Activated T-cell treated with anti-CD3 and anti-CD28 coated beads, Interleukin-2, amount 50 U/mL, for 24 hours (primary cell): ENCODE measurements around the gene AARS2.

ENCODE experiments used
- DNase-seq: peaks from one replicate; pipeline ENCODE4 v3.0.0-alpha.2; 2020
- H3K27ac Mint-ChIP-seq: 2 replicates; pipeline ENCODE4 v1.8.0; 2020; ENCODE audit warnings: mild to moderate bottlenecking, mixed read lengths
- H3K27me3 Mint-ChIP-seq: 2 replicates; pipeline ENCODE4 v1.8.0; 2020; ENCODE audit warnings: mixed read lengths
- H3K36me3 Mint-ChIP-seq: 2 replicates; pipeline ENCODE4 v1.8.0; 2020; ENCODE audit warnings: low read depth, mixed read lengths
- H3K4me1 Mint-ChIP-seq: 2 replicates; pipeline ENCODE4 v1.8.0; 2020; ENCODE audit warnings: low read depth, mixed read lengths
- H3K4me3 Mint-ChIP-seq: 2 replicates; pipeline ENCODE4 v1.8.0; 2020; ENCODE audit warnings: mild to moderate bottlenecking, moderate library complexity, mixed read lengths
- H3K9me3 Mint-ChIP-seq: 2 replicates; pipeline ENCODE4 v1.8.0; 2020; ENCODE audit warnings: mixed read lengths

Gene AARS2

GRCh38 chr6:44269178-44269920 lies 43.8 kb downstream of the AARS2 start:
- no peak for DNase-seq
- peak overlapping the region; percentile 66 for H3K27ac Mint-ChIP-seq
- H3K4me3 Mint-ChIP-seq = peak overlapping the region; percentile 48
- H3K36me3 Mint-ChIP-seq = peaks cover 5% of the 10 kb centered on the region
- peaks cover 35% of the 10 kb centered on the region for H3K4me1 Mint-ChIP-seq
- H3K9me3 Mint-ChIP-seq = no peaks in the 10 kb centered on the region
- peaks cover 56% of the 10 kb centered on the region for H3K27me3 Mint-ChIP-seq

GRCh38 chr6:44268095-44268628 lies 45.0 kb downstream of the AARS2 start:
- Mint-ChIP-seq H3K4me1 (peaks cover 45% of the 10 kb centered on the region), H3K27me3 (peaks cover 46% of the 10 kb centered on the region), H3K36me3 (peaks cover 17% of the 10 kb centered on the region), H3K9me3 (no peaks in the 10 kb centered on the region), H3K4me3 (no peak overlapping the region), H3K27ac (no peak overlapping the region)
- peak; percentile 76 for DNase-seq

DNA sequence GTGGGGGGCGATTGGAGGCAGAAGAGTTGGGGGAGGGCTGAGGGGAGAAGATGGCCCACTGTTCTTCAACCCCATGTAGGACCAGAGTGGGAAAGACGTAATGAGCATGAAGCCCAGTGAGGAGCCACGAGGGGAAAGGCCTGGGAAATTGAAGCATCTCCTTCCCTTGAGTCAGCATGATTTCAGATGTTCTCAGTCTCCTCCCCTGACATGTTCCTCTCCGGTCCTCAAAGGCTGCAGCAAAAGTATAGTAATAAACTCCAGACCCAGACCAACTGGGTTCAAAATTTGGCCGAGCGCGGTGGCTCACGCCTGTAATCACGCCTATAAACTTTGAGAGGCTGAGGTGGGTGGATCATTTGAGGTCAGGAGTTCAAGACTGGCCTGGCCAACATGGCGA lies 45.9 kb downstream of the AARS2 start:
- H3K4me1 Mint-ChIP-seq = peaks cover 54% of the 10 kb centered on the region
- peaks cover 26% of the 10 kb centered on the region for H3K36me3 Mint-ChIP-seq
- H3K27me3 Mint-ChIP-seq = peaks cover 37% of the 10 kb centered on the region
- no peak for DNase-seq
- H3K27ac Mint-ChIP-seq = no peak overlapping the region
- H3K4me3 Mint-ChIP-seq = no peak overlapping the region
- no peaks in the 10 kb centered on the region for H3K9me3 Mint-ChIP-seq

GRCh38 chr6:44266347-44266746 lies 46.8 kb downstream of the AARS2 start:
- peak overlapping the region; percentile 51 for H3K4me3 Mint-ChIP-seq
- peaks cover 35% of the 10 kb centered on the region for H3K36me3 Mint-ChIP-seq
- peak overlapping the region; percentile 77 for H3K27ac Mint-ChIP-seq
- H3K4me1 Mint-ChIP-seq = peaks cover 59% of the 10 kb centered on the region
- H3K27me3 Mint-ChIP-seq = peaks cover 28% of the 10 kb centered on the region
- no peak for DNase-seq
- H3K9me3 Mint-ChIP-seq = no peaks in the 10 kb centered on the region

DNA sequence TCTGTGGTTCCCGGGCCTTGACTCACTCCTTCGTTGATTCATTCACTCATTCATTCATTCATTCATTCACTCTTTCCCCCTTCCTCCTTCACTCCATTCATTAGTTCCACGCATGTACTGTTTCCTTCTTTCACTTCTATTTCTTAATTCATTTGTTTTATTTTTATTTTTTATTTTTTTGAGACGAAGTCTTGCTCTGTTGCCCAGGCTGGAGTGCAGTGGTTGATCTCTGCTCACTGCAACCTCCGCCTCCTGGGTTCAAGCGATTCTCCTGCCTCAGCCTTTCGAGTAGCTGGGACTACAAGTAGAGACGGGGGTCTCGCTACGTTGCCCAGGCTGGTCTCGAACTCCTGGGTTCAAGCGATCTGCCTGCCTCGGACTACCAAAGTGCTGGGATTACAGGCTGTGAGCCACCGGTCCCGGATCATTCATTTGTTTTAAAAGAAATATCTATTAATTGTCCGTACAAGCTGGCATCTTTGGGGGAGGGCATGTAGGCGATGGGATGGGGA lies 47.4 kb downstream of the AARS2 start:
- DNase-seq = no peak
- Mint-ChIP-seq H3K4me3 (peak overlapping the region; percentile 92), H3K4me1 (peaks cover 64% of the 10 kb centered on the region), H3K27ac (peak overlapping the region; percentile 77), H3K9me3 (no peaks in the 10 kb centered on the region), H3K27me3 (peaks cover 24% of the 10 kb centered on the region), H3K36me3 (peaks cover 41% of the 10 kb centered on the region)

DNA sequence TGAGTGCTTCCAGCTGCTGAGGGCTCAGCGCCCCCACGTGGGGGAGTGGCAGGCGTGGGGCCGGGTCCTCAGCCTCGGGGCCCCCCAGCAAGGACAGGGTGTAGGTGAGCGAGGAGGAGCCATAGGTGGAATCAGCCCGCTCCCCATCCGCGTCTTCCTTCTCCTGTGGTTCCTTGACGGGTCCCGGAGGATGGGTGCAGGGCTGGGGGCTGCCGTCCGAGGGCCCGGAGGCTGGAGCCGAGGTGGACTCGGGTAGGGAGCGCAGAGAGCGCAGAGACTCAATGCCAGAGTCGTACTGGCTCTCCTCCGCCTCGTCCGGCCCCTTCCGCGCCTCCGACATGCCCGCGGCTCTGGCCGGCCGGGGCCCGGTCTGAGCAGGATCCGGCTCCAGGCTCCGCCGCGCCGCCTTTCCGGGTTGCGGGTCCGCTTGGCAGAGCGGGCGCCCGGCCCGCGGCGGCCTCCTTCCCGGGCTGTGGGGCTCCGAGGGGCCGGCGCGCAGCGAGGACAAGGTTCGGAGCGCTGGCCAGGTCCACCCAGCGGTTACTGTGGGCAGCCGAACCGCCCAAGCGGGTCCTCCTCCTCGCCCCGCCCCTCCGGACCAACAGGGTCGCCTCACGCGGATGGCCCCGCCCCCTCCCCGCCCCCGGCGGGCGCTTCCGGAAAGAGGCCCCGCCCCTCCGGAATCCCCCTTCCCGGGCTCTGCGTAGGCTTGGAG lies 48.0 kb downstream of the AARS2 start, which contains the start of gene NFKBIE:
TSS of gene NFKBIE (minus strand) at position 545 of the 715 bp plus-strand sequence. CDS start at position 340, 205 bp downstream.
- Mint-ChIP-seq H3K9me3 (no peaks in the 10 kb centered on the region), H3K4me1 (peaks cover 66% of the 10 kb centered on the region), H3K4me3 (peak within 1 kb of the TSS; percentile 92), H3K27ac (peak within 1 kb of the TSS; percentile 95), H3K36me3 (peaks cover 47% of the 10 kb centered on the region), H3K27me3 (peaks cover 24% of the 10 kb centered on the region)
- DNase-seq = peak; percentile 99

DNA sequence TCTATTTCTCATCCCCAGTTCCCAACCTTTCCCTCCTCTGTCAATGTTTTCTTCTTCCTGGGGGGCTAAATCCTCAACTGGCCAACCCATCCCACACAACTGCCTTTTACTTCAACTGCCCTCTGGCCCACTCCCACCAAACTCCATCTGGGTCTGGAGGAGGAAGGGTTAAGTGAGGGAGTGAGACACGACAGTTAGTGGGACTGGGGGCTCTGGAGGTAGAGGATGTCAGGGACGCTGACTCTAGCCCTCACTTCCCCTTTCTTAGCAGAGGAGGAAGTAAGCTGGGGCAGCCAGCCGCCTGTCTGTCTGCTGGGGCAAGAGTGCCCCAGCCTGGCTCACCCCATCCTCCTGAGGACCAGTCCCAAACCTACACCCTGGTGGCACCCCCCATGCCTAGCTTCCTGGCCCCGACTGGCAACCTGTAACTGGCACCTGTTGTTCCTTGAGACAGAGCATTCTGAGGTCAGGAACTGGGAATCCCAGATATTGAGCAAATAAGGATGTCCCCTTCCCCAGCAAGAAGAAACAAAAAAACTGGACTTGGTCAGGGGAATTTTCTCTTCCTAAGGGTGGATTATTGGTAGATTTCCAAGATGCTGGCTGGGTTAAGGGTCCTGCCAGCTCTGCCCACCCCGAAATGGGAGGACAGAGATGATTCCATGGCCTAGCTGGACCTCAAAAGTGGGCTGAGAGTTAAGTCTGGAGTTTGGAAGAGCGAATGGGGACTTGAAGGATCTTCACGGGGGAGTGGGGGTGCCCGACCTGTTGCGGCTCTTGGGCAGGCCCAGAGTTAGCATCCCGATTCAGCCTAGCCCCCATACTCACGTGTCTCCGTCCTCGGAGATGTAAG lies 48.8 kb downstream of the AARS2 start:
- no peak for DNase-seq
- H3K4me3 Mint-ChIP-seq = peak overlapping the region; percentile 92
- H3K27me3 Mint-ChIP-seq = peaks cover 16% of the 10 kb centered on the region
- no peaks in the 10 kb centered on the region for H3K9me3 Mint-ChIP-seq
- peaks cover 58% of the 10 kb centered on the region for H3K4me1 Mint-ChIP-seq
- H3K27ac Mint-ChIP-seq = peak overlapping the region; percentile 95
- peaks cover 54% of the 10 kb centered on the region for H3K36me3 Mint-ChIP-seq

DNA sequence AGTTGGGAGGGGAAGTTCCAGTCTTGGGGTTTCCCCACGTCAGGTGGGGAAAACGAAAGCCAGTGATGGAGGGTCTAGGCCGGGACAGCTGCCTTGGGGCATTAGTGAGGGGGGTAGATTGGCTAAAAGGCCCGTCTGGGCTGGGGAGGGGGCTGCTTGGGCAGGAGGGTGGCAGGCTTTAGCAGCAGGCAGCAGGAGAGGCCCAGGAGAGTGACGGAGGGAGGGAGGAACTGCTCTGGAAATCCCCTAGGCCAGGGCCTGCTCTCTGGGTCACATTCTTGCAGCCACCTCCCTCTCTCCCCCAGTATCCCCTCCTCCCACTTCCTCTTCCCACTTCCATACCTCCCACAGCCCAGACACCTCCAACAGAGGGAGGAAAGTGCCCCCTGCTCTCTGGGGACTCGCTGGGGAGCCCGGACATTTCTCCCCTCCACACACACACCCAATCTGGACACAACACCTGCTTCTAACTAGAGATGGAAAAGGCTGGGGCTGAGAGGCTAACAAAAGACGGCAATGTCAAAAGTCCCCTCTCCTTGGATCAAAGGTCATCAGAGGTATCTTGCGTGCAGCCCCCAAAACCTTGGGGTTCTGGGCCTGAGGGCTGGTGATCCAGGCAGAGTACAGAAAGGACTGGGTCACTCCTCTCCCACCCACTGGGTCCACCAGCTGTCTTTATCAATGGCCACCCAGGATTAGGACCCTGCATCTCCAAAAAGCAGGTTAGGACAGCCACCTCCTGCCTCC lies 49.6 kb downstream of the AARS2 start:
- H3K4me1 Mint-ChIP-seq = peaks cover 54% of the 10 kb centered on the region
- peaks cover 63% of the 10 kb centered on the region for H3K36me3 Mint-ChIP-seq
- H3K27ac Mint-ChIP-seq = peak overlapping the region; percentile 95
- DNase-seq = no peak
- H3K27me3 Mint-ChIP-seq = peaks cover 7% of the 10 kb centered on the region
- peak overlapping the region; percentile 92 for H3K4me3 Mint-ChIP-seq
- no peaks in the 10 kb centered on the region for H3K9me3 Mint-ChIP-seq

GRCh38 chr6:44262467-44263353 lies 50.4 kb downstream of the AARS2 start:
- no peaks in the 10 kb centered on the region for H3K27me3 Mint-ChIP-seq
- peaks cover 71% of the 10 kb centered on the region for H3K36me3 Mint-ChIP-seq
- H3K27ac Mint-ChIP-seq = peak overlapping the region; percentile 95
- H3K4me1 Mint-ChIP-seq = peaks cover 60% of the 10 kb centered on the region
- peak overlapping the region; percentile 92 for H3K4me3 Mint-ChIP-seq
- no peak for DNase-seq
- no peaks in the 10 kb centered on the region for H3K9me3 Mint-ChIP-seq

DNA sequence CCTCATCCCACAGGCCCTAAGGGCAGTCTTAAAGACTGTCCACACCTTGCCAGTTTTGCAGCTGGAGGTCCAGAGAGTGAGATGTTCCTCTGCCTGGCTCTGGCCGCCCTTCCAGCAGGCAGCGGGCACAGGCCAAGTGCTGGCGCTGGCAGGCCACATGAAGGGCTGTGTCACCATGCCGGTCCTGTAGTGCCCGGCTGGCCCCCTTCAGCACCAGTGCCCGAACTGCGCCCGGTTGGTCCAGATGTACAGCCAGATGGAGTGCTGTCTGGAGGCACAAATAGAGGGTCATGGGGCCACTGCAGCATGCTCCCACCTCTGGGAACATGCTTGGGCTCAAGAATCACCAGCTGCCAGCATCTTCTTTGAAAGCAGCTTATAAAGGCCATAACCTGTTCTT lies 51.6 kb downstream of the AARS2 start:
- H3K4me3 Mint-ChIP-seq = no peak overlapping the region
- DNase-seq = no peak
- peak overlapping the region; percentile 3 for H3K27ac Mint-ChIP-seq
- H3K4me1 Mint-ChIP-seq = peaks cover 54% of the 10 kb centered on the region
- no peaks in the 10 kb centered on the region for H3K27me3 Mint-ChIP-seq
- peaks cover 76% of the 10 kb centered on the region for H3K36me3 Mint-ChIP-seq
- no peaks in the 10 kb centered on the region for H3K9me3 Mint-ChIP-seq

DNA sequence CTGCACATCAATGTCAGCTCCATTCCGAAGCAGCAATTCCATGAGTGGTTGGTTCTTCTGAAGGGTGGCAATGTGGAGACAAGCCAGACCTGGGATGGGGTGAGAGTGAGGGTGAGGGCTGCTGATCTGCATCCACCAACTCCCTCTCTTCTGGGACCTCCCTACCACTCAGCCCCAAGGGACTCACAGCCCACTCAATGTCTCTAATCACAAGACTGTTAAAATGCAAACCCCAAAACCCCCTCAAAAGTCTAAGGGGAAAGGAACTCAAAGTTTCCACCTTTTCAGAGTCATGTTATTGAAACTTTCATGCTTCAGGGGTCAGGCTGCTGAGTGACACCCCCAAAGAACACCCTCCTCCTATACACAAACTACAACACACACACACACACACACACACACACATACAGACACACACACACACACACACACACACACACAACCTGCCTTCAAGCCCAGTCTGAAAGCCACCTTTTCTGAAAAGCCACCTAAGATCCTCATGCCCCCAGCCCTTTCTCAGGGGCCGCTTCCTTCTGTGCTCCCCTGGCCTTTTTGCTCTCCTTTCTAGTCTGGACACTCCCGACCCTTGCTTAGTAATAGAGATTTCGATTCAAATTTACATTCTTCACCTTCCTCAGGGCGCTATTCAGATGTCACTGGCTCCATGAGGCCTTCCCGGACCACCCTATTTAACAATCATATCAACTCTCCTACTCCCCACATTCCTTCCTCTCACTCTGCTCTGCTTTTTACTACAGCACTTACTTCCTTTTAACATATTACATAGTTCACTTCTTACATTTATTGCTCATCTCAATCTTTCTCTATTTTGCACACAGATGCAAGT lies 52.5 kb downstream of the AARS2 start:
- Mint-ChIP-seq H3K27me3 (no peaks in the 10 kb centered on the region), H3K4me3 (no peak overlapping the region), H3K9me3 (no peaks in the 10 kb centered on the region), H3K36me3 (peaks cover 84% of the 10 kb centered on the region), H3K4me1 (peaks cover 54% of the 10 kb centered on the region), H3K27ac (peak overlapping the region; percentile 26)
- no peak for DNase-seq

DNA sequence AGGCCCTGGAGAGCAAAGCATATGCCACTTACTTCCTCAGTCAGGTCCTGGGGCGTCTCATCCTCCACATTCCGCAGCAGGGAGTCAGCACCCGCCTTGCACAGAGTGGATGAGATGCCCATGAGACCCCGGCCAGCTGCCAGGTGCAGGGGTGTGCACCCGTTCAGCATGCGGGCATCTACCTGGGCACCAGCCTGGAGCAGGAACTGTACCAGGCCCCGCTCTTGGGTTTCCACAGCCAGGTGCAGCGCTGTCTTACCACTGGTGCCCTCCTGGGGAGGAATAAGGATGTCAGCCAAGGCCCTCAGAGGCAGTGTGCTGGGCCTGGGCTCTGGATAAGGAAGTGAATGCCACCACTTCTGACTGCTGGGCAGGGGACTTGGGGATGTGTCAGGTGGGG lies 53.1 kb downstream of the AARS2 start:
- H3K36me3 Mint-ChIP-seq = peaks cover 90% of the 10 kb centered on the region
- H3K4me1 Mint-ChIP-seq = peaks cover 60% of the 10 kb centered on the region
- H3K27ac Mint-ChIP-seq = peak overlapping the region; percentile 26
- no peak overlapping the region for H3K4me3 Mint-ChIP-seq
- no peaks in the 10 kb centered on the region for H3K27me3 Mint-ChIP-seq
- no peaks in the 10 kb centered on the region for H3K9me3 Mint-ChIP-seq
- no peak for DNase-seq
